WI38 (cell line): ENCODE results near the gene SLC39A11.
"Not testable (repeated sequence)": the region's sequence is repeated elsewhere in the genome, so short reads cannot be mapped to it uniquely, and the experiment has no call there.

Experiments
- H3K4me3 ChIP-seq: 2 replicates; pipeline ENCODE4 v1.5.1; 2011; ENCODE audit warnings: low read depth, mild to moderate bottlenecking, control low read depth, low read length
- CTCF ChIP-seq: IDR thresholded peaks from 2 replicates; pipeline ENCODE4 v1.5.1; 2012; ENCODE audit warnings: low read depth, mild to moderate bottlenecking, control low read depth, low read length

SLC39A11 gene

GRCh38 chr17:73071066-73071999, 21.2 kb downstream of the SLC39A11 start:
- TF ChIP-seq CTCF: no peak
- no peak overlapping the region for H3K4me3 ChIP-seq

DNA sequence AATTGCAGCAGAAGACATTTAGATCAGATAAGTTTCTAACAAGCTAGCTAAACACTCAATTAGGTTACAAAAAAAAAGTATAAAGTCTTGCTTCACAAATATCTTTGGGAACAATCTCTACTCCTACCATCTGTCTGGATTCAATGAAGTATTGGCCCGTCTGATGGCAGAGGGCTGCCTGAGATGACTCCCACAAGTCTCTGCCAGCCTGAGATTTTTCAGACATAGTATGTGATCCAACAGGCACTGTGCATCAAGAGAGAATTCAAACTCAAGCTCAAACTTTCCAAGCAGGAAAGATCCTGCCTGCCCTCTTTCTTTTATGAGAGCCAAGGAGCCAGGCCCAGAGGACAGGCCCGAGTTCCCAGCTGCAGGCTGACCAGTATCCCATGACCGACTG, 22.6 kb downstream of the SLC39A11 start:
- TF ChIP-seq CTCF: no peak
- H3K4me3 ChIP-seq: no peak overlapping the region

- no peak overlapping the region for H3K4me3 ChIP-seq
- TF ChIP-seq CTCF: no peak
Observed at GRCh38 chr17:73069164-73069770, 23.2 kb downstream of the SLC39A11 start.

GRCh38 chr17:73068322-73069153, 23.9 kb downstream of the SLC39A11 start:
- H3K4me3 ChIP-seq: no peak overlapping the region
- TF ChIP-seq CTCF: no peak

GRCh38 chr17:73067699-73068098, 24.8 kb downstream of the SLC39A11 start:
- H3K4me3 ChIP-seq: not testable (repeated sequence)

- TF ChIP-seq CTCF: no peak
- no peak overlapping the region for H3K4me3 ChIP-seq
Observed at GRCh38 chr17:73067075-73067474, 25.4 kb downstream of the SLC39A11 start.

- TF ChIP-seq CTCF: no peak
- H3K4me3 ChIP-seq: no peak overlapping the region
Observed at GRCh38 chr17:73066148-73066884, 26.2 kb downstream of the SLC39A11 start.
